Stimulated activated CD8-positive, alpha-beta memory T cell treated with anti-CD3 and anti-CD28 coated beads, Interleukin-4, amount 100 ng/mL, for 4 hours (primary cell): ENCODE data around the gene SUCO.
"Not testable (repeated sequence)": the region's sequence is repeated elsewhere in the genome, so short reads cannot be mapped to it uniquely, and the experiment has no call there.

Source experiments
- DNase-seq, 2 donors: peaks; one replicate each; pipeline ENCODE4 v3.0.0-alpha.2; 2020; ENCODE audit warnings: low read depth in 2 of 2, low spot score in 1 of 2

SUCO gene

GRCh38 chr1:172605641-172606040 lies 72.7 kb downstream of the SUCO start:
- DNase-seq = no peak

- DNase-seq = no peak
Measured at GRCh38 chr1:172607145-172607544, 74.2 kb downstream of the SUCO start.

GRCh38 chr1:172608098-172608601 lies 75.2 kb downstream of the SUCO start:
- DNase-seq = no peak

GRCh38 chr1:172609528-172609927 lies 76.6 kb downstream of the SUCO start:
- DNase-seq = no peak

- no peak for DNase-seq
Measured at GRCh38 chr1:172612478-172612877, 79.5 kb downstream of the SUCO start.

GRCh38 chr1:172613294-172613693 lies 80.3 kb downstream of the SUCO start:
- no peak for DNase-seq

GRCh38 chr1:172616195-172616594 lies 83.2 kb downstream of the SUCO start:
- no peak for DNase-seq

- DNase-seq = no peak
Measured at GRCh38 chr1:172616636-172617035, 83.7 kb downstream of the SUCO start.

GRCh38 chr1:172620603-172621002 lies 87.7 kb downstream of the SUCO start:
- DNase-seq = not testable (repeated sequence)

- DNase-seq = no peak
Measured at GRCh38 chr1:172622541-172622940, 89.6 kb downstream of the SUCO start.

GRCh38 chr1:172623748-172624147 lies 90.8 kb downstream of the SUCO start:
- DNase-seq = no peak

- no peak for DNase-seq
Measured at GRCh38 chr1:172626845-172627244, 93.9 kb downstream of the SUCO start.

GRCh38 chr1:172627702-172628101 lies 94.8 kb downstream of the SUCO start:
- DNase-seq = no peak

- DNase-seq = no peak
Measured at GRCh38 chr1:172628401-172628800, 95.5 kb downstream of the SUCO start.

GRCh38 chr1:172629170-172629569 lies 96.2 kb downstream of the SUCO start:
- no peak for DNase-seq

GRCh38 chr1:172629638-172630037 lies 96.7 kb downstream of the SUCO start:
- DNase-seq = no peak

GRCh38 chr1:172630056-172630818 lies 97.3 kb downstream of the SUCO start:
- no peak for DNase-seq

- no peak for DNase-seq
Measured at GRCh38 chr1:172630868-172631267, 97.9 kb downstream of the SUCO start.

GRCh38 chr1:172637522-172637921 lies 104.6 kb downstream of the SUCO start:
- no peak for DNase-seq

GRCh38 chr1:172638249-172638648 lies 105.3 kb downstream of the SUCO start:
- DNase-seq = no peak

GRCh38 chr1:172638885-172639831 lies 106.2 kb downstream of the SUCO start:
- peak; percentile 59 to 63 for DNase-seq

GRCh38 chr1:172640111-172640510 lies 107.2 kb downstream of the SUCO start:
- no peak for DNase-seq
